K562 (cell line): ENCODE data around the gene SDE2.
"Not testable (repeated sequence)": the region's sequence is repeated elsewhere in the genome, so short reads cannot be mapped to it uniquely, and the experiment has no call there.

Source experiments
- ATF1 ChIP-seq, 2 experiments: fragments of 450-650 bp in 1 of 2; IDR thresholded peaks; 2 replicates each; pipeline ENCODE4 v1.6.1; 2016; ENCODE audit warnings: missing compliant biosample characterization in 1 of 2, missing genetic modification characterization in 1 of 2
- CEBPB ChIP-seq: fragments of 450-650 bp; IDR thresholded peaks from 2 replicates; pipeline ENCODE4 v1.6.1; 2016; ENCODE audit warnings: missing genetic modification characterization, missing compliant biosample characterization
- CTCF ChIP-seq, 3 experiments: IDR thresholded peaks in 2 of 3; conservative IDR thresholded peaks in 1 of 3; 2 replicates each; pipeline ENCODE4 v1.5.1; 2011 to 2012; ENCODE audit warnings: low read length in 3 of 3, mild to moderate bottlenecking in 3 of 3, control low read depth in 2 of 3, improper control_type of control experiment in 1 of 3, inconsistent platforms in 1 of 3, low read depth in 1 of 3, mixed read lengths in 1 of 3, moderate library complexity in 1 of 3; ENCODE audit not compliant: insufficient read depth in 2 of 3
- ELK3 ChIP-seq: fragments of 450-650 bp; formaldehyde crosslinking; IDR thresholded peaks from 2 replicates; pipeline ENCODE4 v1.4.0; 2020; ENCODE audit warnings: mild to moderate bottlenecking
- GATA2 ChIP-seq: sonication (generic); formaldehyde crosslinking; IDR thresholded peaks from 2 replicates; pipeline ENCODE4 v1.4.0; 2020; ENCODE audit warnings: mild to moderate bottlenecking, missing genetic modification reagents
- JUN ChIP-seq, 2 experiments: sonication (generic) in 1 of 2; formaldehyde crosslinking in 1 of 2; IDR thresholded peaks; 2 replicates each; pipeline versions ENCODE4 v1.6.1 to v1.8.0; 2012 to 2022; ENCODE audit warnings: borderline replicate concordance in 2 of 2, mild to moderate bottlenecking in 2 of 2, improper control_type of control experiment in 1 of 2, low read depth in 1 of 2, low read length in 1 of 2, missing genetic modification reagents in 1 of 2
- POLR2A ChIP-seq: fragments of 450-650 bp; conservative IDR thresholded peaks from 2 replicates; pipeline ENCODE4 v1.6.1; 2016
- TAF15 ChIP-seq: fragments of 200-400 bp; formaldehyde crosslinking; IDR thresholded peaks from 2 replicates; pipeline ENCODE4 v1.6.1; 2017; ENCODE audit warnings: mild to moderate bottlenecking, low read depth, low read length, moderate library complexity
- ZNF143 ChIP-seq: sonication (generic); formaldehyde crosslinking; IDR thresholded peaks from 2 replicates; pipeline ENCODE4 v1.9.0; 2022; ENCODE audit warnings: mild to moderate bottlenecking, missing genetic modification reagents
- ZNF23 ChIP-seq: fragments of 250-450 bp; sonication (Bioruptor Pico); IDR thresholded peaks from 2 replicates; pipeline ENCODE4 v1.4.0; 2020; ENCODE audit warnings: mild to moderate bottlenecking
- ZNF232 ChIP-seq: sonication (generic); formaldehyde crosslinking; IDR thresholded peaks from 2 replicates; pipeline ENCODE4 v1.8.0; 2022; ENCODE audit warnings: mild to moderate bottlenecking, missing genetic modification reagents
- ZNF318 ChIP-seq, 2 experiments: fragments of 450-650 bp; IDR thresholded peaks; 2 replicates each; pipeline ENCODE4 v1.6.1; 2016; ENCODE audit warnings: mild to moderate bottlenecking in 2 of 2, borderline replicate concordance in 1 of 2, low read depth in 1 of 2, moderate library complexity in 1 of 2

GRCh38 chr1:225969751-225970150, 29.4 kb downstream of the SDE2 start:
- TF ChIP-seq CTCF (IDR thresholded peaks at IDR 0.05 in 2 of 3, conservative IDR thresholded peaks at IDR 0.05 in 1 of 3; ENCODE audit: insufficient read depth in 2 of 3, low read depth in 1 of 3, low read length in 3 of 3); POLR2A; JUN (IDR thresholded peaks at IDR 0.05; ENCODE audit: borderline replicate concordance, low read depth, low read length); JUN (CRISPR knock-in tag; IDR thresholded peaks at IDR 0.05; ENCODE audit: borderline replicate concordance); GATA2 (CRISPR knock-in tag); ATF1 (CRISPR knock-in tag; IDR thresholded peaks at IDR 0.05); ATF1 (tag; IDR thresholded peaks at IDR 0.05); CEBPB (tag); TAF15; ELK3; ZNF23; ZNF232; ZNF143 (CRISPR knock-in tag); ZNF318 (IDR thresholded peaks at IDR 0.05; ENCODE audit: borderline replicate concordance in 1 of 2, low read depth in 1 of 2): not testable (repeated sequence)
